ENCODE data around the gene C6orf136. TPM values are rescaled to one million over a fixed set of nuclear protein-coding genes. Genes with fewer than 3 reads are reported as not detected.

The C6orf136 gene
- total RNA-seq, 1 donor from 2014 or later, result 12.0 TPM

DNA sequence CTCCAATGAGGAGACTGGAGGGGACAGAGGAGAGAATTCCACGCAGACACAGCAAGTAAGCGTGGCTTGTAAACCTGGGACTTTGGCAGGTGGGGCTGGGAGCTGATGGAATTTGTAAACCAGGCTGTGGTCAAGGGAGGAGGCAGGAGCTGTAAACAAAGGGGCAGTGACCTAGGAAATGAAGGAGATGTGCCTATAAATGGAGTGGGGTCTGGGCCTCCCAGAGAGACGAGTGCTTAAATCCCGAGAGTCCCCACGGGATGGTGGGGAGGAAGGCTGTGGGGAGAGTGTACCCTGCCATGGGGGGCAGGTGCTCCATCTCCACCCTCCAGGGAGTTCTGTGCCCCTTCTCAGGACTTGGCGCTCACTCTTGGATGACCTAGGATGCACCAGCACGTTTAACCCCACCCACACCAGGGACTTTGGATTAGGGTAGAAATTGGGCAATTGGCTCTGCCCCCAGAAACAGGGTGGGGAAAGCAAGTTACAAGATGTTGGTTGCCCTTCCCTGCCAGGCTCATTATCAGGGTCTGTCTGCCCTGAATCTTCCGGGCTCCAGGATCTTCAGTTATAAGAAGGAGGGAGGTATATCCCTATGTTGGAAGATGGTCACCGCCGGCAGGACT is 29.8 kb downstream of the C6orf136 start:
- Mint-ChIP-seq H3K4me1 (peaks cover 20% of the 10 kb centered on the region), H3K9me3 (no peaks in the 10 kb centered on the region), H3K27me3 (ENCODE audit: low read depth) (no peaks in the 10 kb centered on the region), H3K36me3 (peaks cover 12% of the 10 kb centered on the region), H3K27ac (no peak overlapping the region), H3K4me3 (no peak overlapping the region)
- TF ChIP-seq, protein P1, sequence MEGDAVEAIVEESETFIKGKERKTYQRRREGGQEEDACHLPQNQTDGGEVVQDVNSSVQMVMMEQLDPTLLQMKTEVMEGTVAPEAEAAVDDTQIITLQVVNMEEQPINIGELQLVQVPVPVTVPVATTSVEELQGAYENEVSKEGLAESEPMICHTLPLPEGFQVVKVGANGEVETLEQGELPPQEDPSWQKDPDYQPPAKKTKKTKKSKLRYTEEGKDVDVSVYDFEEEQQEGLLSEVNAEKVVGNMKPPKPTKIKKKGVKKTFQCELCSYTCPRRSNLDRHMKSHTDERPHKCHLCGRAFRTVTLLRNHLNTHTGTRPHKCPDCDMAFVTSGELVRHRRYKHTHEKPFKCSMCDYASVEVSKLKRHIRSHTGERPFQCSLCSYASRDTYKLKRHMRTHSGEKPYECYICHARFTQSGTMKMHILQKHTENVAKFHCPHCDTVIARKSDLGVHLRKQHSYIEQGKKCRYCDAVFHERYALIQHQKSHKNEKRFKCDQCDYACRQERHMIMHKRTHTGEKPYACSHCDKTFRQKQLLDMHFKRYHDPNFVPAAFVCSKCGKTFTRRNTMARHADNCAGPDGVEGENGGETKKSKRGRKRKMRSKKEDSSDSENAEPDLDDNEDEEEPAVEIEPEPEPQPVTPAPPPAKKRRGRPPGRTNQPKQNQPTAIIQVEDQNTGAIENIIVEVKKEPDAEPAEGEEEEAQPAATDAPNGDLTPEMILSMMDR (IDR thresholded peaks at IDR 0.05; ENCODE audit: unreplicated experiment), result no peak
- no peak for DNase-seq (ENCODE audit: low spot score in 2 of 2, unreplicated experiment in 2 of 2)

DNA sequence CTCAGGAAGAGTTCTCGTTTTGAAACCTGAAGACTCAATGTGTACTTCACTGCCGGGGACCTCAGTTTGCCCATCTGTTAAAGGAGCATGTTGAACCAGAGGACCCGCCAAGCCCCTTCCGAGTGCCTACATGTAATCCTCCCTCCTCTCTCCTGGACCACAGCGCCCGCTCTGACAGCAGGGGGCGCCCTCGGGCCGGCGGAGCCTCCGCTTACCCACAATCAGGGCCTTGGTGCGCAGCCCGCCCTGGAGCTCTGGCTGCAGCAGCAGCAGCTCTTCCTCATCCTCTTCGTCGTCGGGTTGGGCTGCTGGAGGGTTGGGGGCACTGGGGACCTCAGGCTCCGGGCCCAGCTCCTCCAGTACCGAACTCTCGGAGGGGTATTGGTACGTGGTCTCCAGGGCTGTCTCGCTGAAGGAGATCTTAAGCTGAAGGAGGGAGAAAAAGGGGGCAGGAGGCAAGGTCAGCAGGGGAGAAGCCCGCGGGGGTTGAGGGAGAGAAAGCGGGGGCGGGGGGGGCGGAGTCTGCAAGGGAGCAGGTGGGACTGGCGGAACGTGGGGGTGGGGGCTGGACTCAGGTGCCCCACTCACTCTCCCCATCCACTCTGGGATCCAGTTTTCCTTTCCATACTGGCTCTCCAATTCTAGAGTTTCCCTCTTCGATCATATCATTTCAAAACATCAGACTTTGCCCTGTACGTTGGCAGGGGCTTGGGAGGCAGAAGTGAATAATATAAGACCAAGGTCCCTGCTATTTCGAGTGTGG is 32.2 kb downstream of the C6orf136 start:
- TF ChIP-seq, protein P1 (IDR thresholded peaks at IDR 0.05; ENCODE audit: unreplicated experiment), result peak; percentile 90
- Mint-ChIP-seq H3K4me1 (peaks cover 40% of the 10 kb centered on the region), H3K9me3 (no peaks in the 10 kb centered on the region), H3K4me3 (no peak overlapping the region), H3K36me3 (peaks cover 12% of the 10 kb centered on the region), H3K27me3 (ENCODE audit: low read depth) (no peaks in the 10 kb centered on the region), H3K27ac (no peak overlapping the region)
- peak; percentile 80 to 94 for DNase-seq (ENCODE audit: low spot score in 2 of 2, unreplicated experiment in 2 of 2)

DNA sequence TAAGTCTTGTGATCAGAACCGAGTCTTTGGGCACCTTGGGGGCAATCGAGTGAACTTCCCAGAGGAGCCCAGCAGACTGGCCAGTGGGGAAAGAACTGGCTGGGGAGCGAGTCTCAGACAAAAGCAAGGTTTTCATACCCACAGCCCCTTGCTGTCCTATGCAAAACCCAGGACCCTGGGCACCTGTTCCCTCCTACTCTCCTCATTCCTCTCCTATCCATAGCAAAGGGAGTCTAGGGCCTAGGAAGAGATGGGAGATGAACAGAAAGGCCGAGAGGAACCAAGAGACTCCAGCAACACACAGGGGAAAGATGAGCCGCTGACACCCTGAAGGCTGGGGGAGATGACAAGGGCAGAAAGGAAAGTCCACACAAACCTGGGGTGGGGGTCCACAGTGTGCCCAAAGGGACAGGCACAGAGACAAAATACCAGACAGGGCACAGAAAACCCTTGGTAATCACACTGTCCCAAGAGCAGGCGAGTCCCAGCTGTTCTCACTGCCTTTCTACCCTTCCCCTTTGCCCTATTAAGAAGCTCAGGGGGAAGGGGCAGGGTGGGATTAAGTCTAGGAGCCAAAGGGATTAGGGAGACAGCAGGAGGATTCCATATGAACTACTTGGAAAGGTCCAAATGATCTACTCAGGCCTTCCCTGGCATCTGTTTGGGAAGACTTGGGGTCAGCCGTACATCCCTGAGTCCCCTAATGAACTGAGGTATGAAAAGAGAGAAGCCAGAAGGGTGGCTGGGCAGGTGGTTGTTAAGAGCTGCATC is 33.0 kb downstream of the C6orf136 start:
- Mint-ChIP-seq H3K9me3 (no peaks in the 10 kb centered on the region), H3K4me3 (no peak overlapping the region), H3K27me3 (ENCODE audit: low read depth) (no peaks in the 10 kb centered on the region), H3K27ac (no peak overlapping the region), H3K36me3 (peaks cover 12% of the 10 kb centered on the region), H3K4me1 (peaks cover 45% of the 10 kb centered on the region)
- DNase-seq (ENCODE audit: low spot score in 2 of 2, unreplicated experiment in 2 of 2), result no peak
- TF ChIP-seq, protein P1 (IDR thresholded peaks at IDR 0.05; ENCODE audit: unreplicated experiment), result no peak

DNA sequence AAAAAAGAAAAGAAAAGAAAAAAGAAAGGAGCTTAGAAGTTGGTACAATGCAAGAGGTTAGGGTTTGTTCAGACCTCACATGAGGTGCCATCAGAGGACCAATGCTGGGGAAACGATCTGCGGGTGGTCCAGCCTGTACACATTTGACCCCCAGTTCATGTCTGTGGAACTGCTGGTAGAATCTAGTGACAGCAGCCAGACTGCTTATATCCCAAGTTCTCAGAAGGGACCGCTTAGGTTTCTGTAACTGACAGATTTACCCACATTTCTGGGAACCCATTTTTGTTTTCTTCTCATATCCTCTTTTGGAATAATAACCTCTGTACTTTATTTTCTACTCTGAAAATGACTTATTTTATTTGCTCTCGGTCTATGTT is 34.8 kb downstream of the C6orf136 start:
- H3K36me3 Mint-ChIP-seq, result peaks cover 3% of the 10 kb centered on the region
- DNase-seq (ENCODE audit: low spot score in 2 of 2, unreplicated experiment in 2 of 2), result no peak
- H3K27me3 Mint-ChIP-seq (ENCODE audit: low read depth), result no peaks in the 10 kb centered on the region
- H3K27ac Mint-ChIP-seq, result peak overlapping the region; percentile 79
- TF ChIP-seq, protein P1 (IDR thresholded peaks at IDR 0.05; ENCODE audit: unreplicated experiment), result no peak
- peak overlapping the region; percentile 67 for H3K4me3 Mint-ChIP-seq
- H3K9me3 Mint-ChIP-seq, result no peaks in the 10 kb centered on the region
- H3K4me1 Mint-ChIP-seq, result peaks cover 59% of the 10 kb centered on the region

DNA sequence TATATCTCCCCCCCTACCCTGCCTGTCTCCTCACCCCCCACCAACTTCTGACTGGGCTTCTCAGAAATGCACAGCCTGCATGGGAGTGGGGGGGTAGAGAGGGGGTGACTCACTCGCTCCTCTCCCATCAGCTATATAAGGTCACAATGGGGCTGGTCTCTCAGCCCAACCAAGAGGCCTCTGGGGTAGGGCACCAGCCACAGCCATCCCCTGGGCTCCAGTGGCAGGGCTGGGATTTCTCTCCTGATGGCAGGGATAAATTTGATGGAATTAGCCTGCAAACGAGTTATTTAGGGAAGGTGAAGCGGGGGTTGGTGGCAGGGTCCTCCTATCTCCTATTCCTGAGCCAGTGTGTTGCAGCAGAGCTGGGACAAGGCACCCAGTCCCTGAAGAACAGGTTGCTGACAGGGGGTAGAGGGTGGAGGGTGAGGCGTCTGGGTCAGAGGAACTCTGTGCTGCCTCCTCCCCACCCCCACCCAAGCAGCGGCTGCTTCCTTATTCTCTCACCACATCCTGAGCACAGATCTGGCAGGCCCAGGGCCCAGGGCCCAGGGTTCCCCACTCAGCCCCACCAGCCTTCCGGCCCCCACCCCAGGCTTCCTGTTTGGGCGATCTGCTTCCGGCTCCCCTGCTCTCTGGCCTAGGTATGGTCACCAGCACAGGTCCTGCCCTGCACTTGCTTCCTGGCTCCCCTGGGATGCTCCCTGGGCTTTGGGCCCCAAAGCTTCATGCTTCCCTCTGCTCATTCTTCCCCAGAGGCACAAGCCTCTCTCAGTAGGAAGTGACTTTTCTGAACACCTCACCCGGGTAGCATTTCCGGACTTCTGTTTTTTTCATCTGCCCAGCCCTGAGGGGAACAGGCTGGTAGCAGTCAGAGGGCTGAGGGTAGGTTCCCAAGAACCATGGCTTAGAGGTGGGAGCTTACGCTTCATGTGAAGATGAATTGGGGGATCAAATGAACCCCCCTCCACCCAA is 35.5 kb downstream of the C6orf136 start:
- peaks cover 59% of the 10 kb centered on the region for H3K4me1 Mint-ChIP-seq
- no peaks in the 10 kb centered on the region for H3K9me3 Mint-ChIP-seq
- H3K27ac Mint-ChIP-seq, result peak overlapping the region; percentile 90
- DNase-seq (ENCODE audit: low spot score in 2 of 2, unreplicated experiment in 2 of 2), result no peak
- TF ChIP-seq, protein P1 (IDR thresholded peaks at IDR 0.05; ENCODE audit: unreplicated experiment), result no peak
- peaks cover 2% of the 10 kb centered on the region for H3K36me3 Mint-ChIP-seq
- H3K27me3 Mint-ChIP-seq (ENCODE audit: low read depth), result no peaks in the 10 kb centered on the region
- peak overlapping the region; percentile 67 for H3K4me3 Mint-ChIP-seq

All from mesothelial cell of epicardium (in vitro differentiated cells).